Esophagus muscularis mucosa (tissue), 4 donors: ENCODE data around the gene COX11. TPM values are rescaled to one million over a fixed set of nuclear protein-coding genes. Genes with fewer than 3 reads are reported as not detected.
A peak's percentile ranks its signal among the peaks of the same experiment; 100 is the strongest.

Experiments
- DNase-seq: peaks from one replicate; pipeline ENCODE4 v3.0.0-alpha.2; 2017; ENCODE audit errors: extremely low spot score
- H3K27ac ChIP-seq, 4 donors: fragments of 200-600 bp; sonication (generic); replicated peaks in 1 of 4; 1 replicate in 3 of 4; 2 replicates in 1 of 4; pipeline ENCODE4 v1.5.1; 2016 to 2019; ENCODE audit warnings: mild to moderate bottlenecking in 1 of 4
- H3K27me3 ChIP-seq, 4 donors: fragments of 200-600 bp; sonication (generic); one replicate each; pipeline versions ENCODE4 v1.5.1 to v1.6.0; 2016 to 2019
- H3K36me3 ChIP-seq, 4 donors: fragments of 200-600 bp; sonication (generic); one replicate each; pipeline ENCODE4 v1.5.1; 2016 to 2019
- H3K4me1 ChIP-seq, 4 donors: fragments of 200-600 bp; sonication (generic); one replicate each; pipeline ENCODE4 v1.5.1; 2016 to 2019
- H3K4me3 ChIP-seq, 4 donors: fragments of 200-600 bp; sonication (generic); 1 replicate in 2 of 4; 2 replicates in 2 of 4; pipeline ENCODE4 v1.5.1; 2016 to 2019; ENCODE audit warnings: mild to moderate bottlenecking in 4 of 4, moderate library complexity in 1 of 4
- H3K9me3 ChIP-seq, 4 donors: fragments of 200-600 bp; sonication (generic); 1 replicate in 3 of 4; 2 replicates in 1 of 4; pipeline ENCODE4 v1.5.1; 2016 to 2019
- EP300 ChIP-seq: sonication (generic); formaldehyde crosslinking; IDR thresholded peaks from one replicate; pipeline ENCODE4 v1.6.1; 2017; ENCODE audit warnings: antibody characterized with exemption
- POLR2A ChIP-seq: fragments of 450-650 bp; IDR thresholded peaks from one replicate; pipeline ENCODE4 v1.6.1; 2017; ENCODE audit warnings: antibody characterized with exemption, moderate library complexity, mild to moderate bottlenecking, low read depth
- POLR2AphosphoS5 ChIP-seq, 2 donors: sonication (generic); formaldehyde crosslinking; IDR thresholded peaks; one replicate each; pipeline ENCODE4 v1.6.1; 2017; ENCODE audit warnings: antibody characterized with exemption in 2 of 2
- WGBS: methylation state at CpG from one replicate; pipeline ENCODE4 v1.1.5; 2018; 5-methylcytosine and 5-hydroxymethylcytosine counted together
- intact Hi-C: fragments of 100-400 bp; cut with DNase I; formaldehyde crosslinking; loops from one replicate; pipeline ENCODE4 v1.15.1; 2023
- total RNA-seq, 4 donors: library from RNA; depleted of rRNA; stranded (reverse); fragments of >200 nt; gene quantifications; one replicate each; pipeline versions ENCODE4 v1.1.0 to v1.2.1, GENCODE V29; 2016
- TF ChIP-seq, protein P1 (sequence below), 3 experiments: fragments of 200-600 bp in 2 of 3; fragments of 450-650 bp in 1 of 3; sonication (generic) in 2 of 3; IDR thresholded peaks; one replicate each; pipeline ENCODE4 v1.5.1; 2017 to 2019; ENCODE audit warnings: antibody characterized with exemption in 3 of 3, mild to moderate bottlenecking in 2 of 3, moderate library complexity in 1 of 3

The COX11 gene
- total RNA-seq, 4 donors from 2014 or later = 63.0 to 96.4 (median 79.8) TPM

DNA sequence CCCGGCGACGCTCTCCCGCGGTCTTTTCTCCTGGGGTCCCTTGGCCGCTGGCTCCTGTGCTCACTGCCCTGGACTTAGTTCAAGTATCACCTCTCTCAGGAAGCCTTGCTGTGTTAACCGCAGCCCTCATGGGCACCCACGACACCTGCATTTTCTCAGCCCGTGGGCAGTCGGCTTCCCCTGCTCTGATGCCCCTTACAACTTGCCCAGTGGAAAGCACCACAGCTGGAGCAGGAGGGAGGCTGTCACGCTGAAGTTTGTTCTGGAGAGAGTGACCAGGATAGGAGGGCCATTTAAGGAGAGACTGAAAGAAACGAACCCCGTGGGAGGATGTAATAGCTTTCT, 506 bp upstream of the COX11 start:
- H3K4me1 ChIP-seq = peaks cover 22 to 45% (median 42%) of the 10 kb centered on the region in 4 donors
- WGBS = 0% methylated on average over 13 of the region's 13 CpGs
- H3K27me3 ChIP-seq = no peaks in the 10 kb centered on the region
- intact Hi-C loops = loop anchor here (2.0 kb wide), 1 partner anchor 68 kb away; the partner anchor contains the start of gene TOM1L1
- no peaks in the 10 kb centered on the region for H3K9me3 ChIP-seq
- peak overlapping the region; percentile 88 to 95 (median 92) for H3K4me3 ChIP-seq
- no peak for DNase-seq
- peak overlapping the region; percentile 88 to 94 (median 92) for H3K27ac ChIP-seq
- peaks cover 0 to 7% (median 5%) of the 10 kb centered on the region in 4 donors for H3K36me3 ChIP-seq
- TF ChIP-seq, protein P1, sequence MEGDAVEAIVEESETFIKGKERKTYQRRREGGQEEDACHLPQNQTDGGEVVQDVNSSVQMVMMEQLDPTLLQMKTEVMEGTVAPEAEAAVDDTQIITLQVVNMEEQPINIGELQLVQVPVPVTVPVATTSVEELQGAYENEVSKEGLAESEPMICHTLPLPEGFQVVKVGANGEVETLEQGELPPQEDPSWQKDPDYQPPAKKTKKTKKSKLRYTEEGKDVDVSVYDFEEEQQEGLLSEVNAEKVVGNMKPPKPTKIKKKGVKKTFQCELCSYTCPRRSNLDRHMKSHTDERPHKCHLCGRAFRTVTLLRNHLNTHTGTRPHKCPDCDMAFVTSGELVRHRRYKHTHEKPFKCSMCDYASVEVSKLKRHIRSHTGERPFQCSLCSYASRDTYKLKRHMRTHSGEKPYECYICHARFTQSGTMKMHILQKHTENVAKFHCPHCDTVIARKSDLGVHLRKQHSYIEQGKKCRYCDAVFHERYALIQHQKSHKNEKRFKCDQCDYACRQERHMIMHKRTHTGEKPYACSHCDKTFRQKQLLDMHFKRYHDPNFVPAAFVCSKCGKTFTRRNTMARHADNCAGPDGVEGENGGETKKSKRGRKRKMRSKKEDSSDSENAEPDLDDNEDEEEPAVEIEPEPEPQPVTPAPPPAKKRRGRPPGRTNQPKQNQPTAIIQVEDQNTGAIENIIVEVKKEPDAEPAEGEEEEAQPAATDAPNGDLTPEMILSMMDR (IDR thresholded peaks at IDR 0.05) = no peak
- no peak for TF ChIP-seq EP300
- TF ChIP-seq POLR2A = no peak
- no peak for TF ChIP-seq POLR2AphosphoS5 (IDR thresholded peaks at IDR 0.05)

DNA sequence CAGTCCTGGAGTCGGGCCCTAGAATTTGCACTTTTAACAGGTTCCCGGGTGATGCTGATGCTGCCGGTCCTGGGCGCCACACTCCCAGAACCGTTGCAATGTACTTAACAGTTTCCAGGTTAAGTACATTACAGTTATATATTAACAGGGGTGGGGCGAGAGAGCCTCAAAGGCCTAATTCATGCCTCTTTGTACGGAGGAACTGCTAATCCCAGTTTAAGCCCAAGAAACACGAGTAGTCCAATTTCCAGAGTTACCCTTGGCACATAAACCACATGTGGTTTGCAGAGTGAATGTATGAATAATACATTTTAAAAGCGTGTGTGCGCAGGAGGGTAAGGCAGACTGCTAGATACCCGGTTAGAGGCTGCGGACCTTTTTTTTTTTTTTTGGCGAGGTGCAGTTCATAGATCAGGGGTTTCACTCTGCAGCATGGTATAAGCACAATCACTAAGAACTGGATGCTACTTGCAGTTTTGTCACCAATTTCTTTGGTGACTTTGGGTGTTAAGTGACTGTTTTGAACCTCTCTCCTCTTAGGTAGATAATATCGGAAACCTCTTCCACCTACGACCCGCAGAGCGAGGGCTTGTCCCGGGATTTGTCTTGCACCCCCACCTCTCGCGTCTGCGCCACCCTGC, 713 bp downstream of the COX11 start:
- H3K27ac ChIP-seq = peak overlapping the region; percentile 88 to 94 (median 92)
- DNase-seq = no peak
- intact Hi-C loops = loop anchor here (2.0 kb wide), 1 partner anchor 67 kb away; the partner anchor contains the start of gene TOM1L1

DNA sequence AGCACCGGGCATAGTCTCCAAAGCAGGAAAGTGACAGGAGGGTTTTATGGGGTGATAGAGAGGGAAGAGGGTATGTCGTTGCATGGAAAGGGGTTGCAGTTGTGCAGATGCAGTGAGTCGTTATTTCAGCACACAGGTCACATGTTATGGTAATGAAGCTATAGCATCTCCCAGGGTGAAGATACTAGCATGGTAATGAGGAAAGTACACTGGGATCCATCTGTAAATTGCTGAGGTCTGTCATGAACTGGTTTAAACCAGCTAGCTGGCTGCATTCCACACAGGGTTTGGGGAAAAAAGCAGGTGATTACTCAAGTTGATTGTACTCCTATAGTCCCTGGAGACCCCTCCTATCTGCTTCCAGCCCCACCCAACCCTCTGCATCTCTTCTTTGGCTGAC, 11.7 kb downstream of the COX11 start:
- intact Hi-C loops = no loop called here
- 65% methylated on average over 3 of the region's 3 CpGs for WGBS
- Histone ChIP-seq H3K27me3 (no peaks in the 10 kb centered on the region), H3K9me3 (no peaks in the 10 kb centered on the region), H3K4me1 (no peaks in the 10 kb centered on the region), H3K36me3 (peaks cover 16 to 87% (median 60%) of the 10 kb centered on the region in 4 donors), H3K27ac (no peak overlapping the region), H3K4me3 (no peak overlapping the region)
- DNase-seq = no peak
- TF ChIP-seq POLR2A (no peak), EP300 (no peak), POLR2AphosphoS5 (IDR thresholded peaks at IDR 0.05) (no peak)
- TF ChIP-seq, protein P1 (IDR thresholded peaks at IDR 0.05) = no peak

More for the DNA sequence above, 713 bp downstream of the COX11 start:
- Histone ChIP-seq H3K36me3 (peaks cover 5 to 19% (median 14%) of the 10 kb centered on the region in 4 donors), H3K4me3 (peak overlapping the region; percentile 88 to 95 (median 92)), H3K27me3 (no peaks in the 10 kb centered on the region), H3K9me3 (no peaks in the 10 kb centered on the region), H3K4me1 (peaks cover 22 to 42% (median 38%) of the 10 kb centered on the region in 4 donors)
- under 1% methylated on average over 15 of the region's 21 CpGs for WGBS
- TF ChIP-seq EP300 = no peak
- TF ChIP-seq, protein P1 (IDR thresholded peaks at IDR 0.05) = peak in 1 of 3 experiments; percentile 41

DNA sequence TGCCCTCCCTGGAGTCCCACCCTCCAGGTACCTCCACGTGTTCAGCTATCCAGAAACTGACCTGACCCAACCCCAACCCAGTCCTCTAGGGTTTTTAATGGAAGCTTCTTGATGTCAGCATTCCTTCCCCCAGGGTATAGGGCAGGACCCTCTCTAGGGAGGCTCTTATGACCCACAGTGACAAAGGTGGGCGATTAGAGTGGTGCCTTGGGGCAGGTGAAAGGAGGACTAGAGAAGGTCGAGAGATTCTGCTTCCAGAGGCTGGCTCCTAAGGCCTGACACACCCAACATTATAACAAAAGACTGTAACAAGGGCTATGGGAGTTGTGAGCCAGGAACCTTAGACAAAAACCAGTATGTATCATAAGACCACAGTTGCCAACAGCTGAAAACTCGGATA, 17.2 kb downstream of the COX11 start:
- Histone ChIP-seq H3K36me3 (peaks cover 0 to 59% (median 22%) of the 10 kb centered on the region in 4 donors), H3K4me1 (no peaks in the 10 kb centered on the region), H3K9me3 (no peaks in the 10 kb centered on the region), H3K27me3 (no peaks in the 10 kb centered on the region), H3K27ac (no peak overlapping the region), H3K4me3 (no peak overlapping the region)
- intact Hi-C loops = no loop called here
- 91% methylated on average over 4 of the region's 4 CpGs for WGBS
- TF ChIP-seq, protein P1 (IDR thresholded peaks at IDR 0.05) = no peak
- TF ChIP-seq POLR2A = no peak
- no peak for TF ChIP-seq EP300
- TF ChIP-seq POLR2AphosphoS5 (IDR thresholded peaks at IDR 0.05) = no peak
- DNase-seq = no peak
